ENCODE measurements around the gene SLTM.

The SLTM gene

GRCh38 chr15:58839485-58839884 lies 94.0 kb downstream of the SLTM start:
- TF ChIP-seq SIN3A (IDR thresholded peaks at IDR 0.05; ENCODE audit: borderline replicate concordance, insufficient read depth, low read length) (no peak), TAF1 (IDR thresholded peaks at IDR 0.05; ENCODE audit: borderline replicate concordance, insufficient read depth, low read length) (no peak), POLR2AphosphoS5 (IDR thresholded peaks at IDR 0.05; ENCODE audit: low read depth, low read length) (no peak), FOXP2 (optimal IDR thresholded peaks at IDR 0.05; ENCODE audit: borderline replicate concordance, extremely low read depth, extremely low read length, insufficient read depth) (no peak)
- TF ChIP-seq, protein P1, sequence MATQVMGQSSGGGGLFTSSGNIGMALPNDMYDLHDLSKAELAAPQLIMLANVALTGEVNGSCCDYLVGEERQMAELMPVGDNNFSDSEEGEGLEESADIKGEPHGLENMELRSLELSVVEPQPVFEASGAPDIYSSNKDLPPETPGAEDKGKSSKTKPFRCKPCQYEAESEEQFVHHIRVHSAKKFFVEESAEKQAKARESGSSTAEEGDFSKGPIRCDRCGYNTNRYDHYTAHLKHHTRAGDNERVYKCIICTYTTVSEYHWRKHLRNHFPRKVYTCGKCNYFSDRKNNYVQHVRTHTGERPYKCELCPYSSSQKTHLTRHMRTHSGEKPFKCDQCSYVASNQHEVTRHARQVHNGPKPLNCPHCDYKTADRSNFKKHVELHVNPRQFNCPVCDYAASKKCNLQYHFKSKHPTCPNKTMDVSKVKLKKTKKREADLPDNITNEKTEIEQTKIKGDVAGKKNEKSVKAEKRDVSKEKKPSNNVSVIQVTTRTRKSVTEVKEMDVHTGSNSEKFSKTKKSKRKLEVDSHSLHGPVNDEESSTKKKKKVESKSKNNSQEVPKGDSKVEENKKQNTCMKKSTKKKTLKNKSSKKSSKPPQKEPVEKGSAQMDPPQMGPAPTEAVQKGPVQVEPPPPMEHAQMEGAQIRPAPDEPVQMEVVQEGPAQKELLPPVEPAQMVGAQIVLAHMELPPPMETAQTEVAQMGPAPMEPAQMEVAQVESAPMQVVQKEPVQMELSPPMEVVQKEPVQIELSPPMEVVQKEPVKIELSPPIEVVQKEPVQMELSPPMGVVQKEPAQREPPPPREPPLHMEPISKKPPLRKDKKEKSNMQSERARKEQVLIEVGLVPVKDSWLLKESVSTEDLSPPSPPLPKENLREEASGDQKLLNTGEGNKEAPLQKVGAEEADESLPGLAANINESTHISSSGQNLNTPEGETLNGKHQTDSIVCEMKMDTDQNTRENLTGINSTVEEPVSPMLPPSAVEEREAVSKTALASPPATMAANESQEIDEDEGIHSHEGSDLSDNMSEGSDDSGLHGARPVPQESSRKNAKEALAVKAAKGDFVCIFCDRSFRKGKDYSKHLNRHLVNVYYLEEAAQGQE (IDR thresholded peaks at IDR 0.05; ENCODE audit: insufficient read depth in 1 of 2, low read depth in 2 of 2, low read length in 2 of 2): no peak

DNA sequence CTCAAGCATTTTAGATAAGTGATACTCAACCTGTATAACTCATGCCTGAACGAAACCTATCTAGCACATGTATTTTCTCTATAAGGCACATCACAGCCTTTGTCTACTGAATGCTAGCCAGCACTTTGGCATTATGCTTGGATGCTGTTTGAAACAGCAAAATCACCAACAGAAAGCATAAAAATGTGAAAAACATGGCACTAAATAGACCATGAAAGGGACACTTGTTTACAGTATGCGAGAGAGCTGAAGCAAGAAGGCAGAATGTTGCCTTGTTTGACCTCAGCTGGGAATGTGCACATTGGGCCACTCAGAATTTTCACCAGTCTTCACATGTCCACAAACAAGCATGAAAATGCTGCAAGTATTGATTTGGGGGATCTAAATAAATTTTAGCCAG lies 102.9 kb downstream of the SLTM start:
- TF ChIP-seq TAF1 (IDR thresholded peaks at IDR 0.05; ENCODE audit: borderline replicate concordance, insufficient read depth, low read length) (no peak), FOXP2 (optimal IDR thresholded peaks at IDR 0.05; ENCODE audit: borderline replicate concordance, extremely low read depth, extremely low read length, insufficient read depth) (no peak), POLR2AphosphoS5 (IDR thresholded peaks at IDR 0.05; ENCODE audit: low read depth, low read length) (no peak), SIN3A (IDR thresholded peaks at IDR 0.05; ENCODE audit: borderline replicate concordance, insufficient read depth, low read length) (no peak)
- TF ChIP-seq, protein P1 (IDR thresholded peaks at IDR 0.05; ENCODE audit: insufficient read depth in 1 of 2, low read depth in 2 of 2, low read length in 2 of 2): no peak

All from PFSK-1 (cell line).